ENCODE data around the gene SHANK2.

The SHANK2 gene

DNA sequence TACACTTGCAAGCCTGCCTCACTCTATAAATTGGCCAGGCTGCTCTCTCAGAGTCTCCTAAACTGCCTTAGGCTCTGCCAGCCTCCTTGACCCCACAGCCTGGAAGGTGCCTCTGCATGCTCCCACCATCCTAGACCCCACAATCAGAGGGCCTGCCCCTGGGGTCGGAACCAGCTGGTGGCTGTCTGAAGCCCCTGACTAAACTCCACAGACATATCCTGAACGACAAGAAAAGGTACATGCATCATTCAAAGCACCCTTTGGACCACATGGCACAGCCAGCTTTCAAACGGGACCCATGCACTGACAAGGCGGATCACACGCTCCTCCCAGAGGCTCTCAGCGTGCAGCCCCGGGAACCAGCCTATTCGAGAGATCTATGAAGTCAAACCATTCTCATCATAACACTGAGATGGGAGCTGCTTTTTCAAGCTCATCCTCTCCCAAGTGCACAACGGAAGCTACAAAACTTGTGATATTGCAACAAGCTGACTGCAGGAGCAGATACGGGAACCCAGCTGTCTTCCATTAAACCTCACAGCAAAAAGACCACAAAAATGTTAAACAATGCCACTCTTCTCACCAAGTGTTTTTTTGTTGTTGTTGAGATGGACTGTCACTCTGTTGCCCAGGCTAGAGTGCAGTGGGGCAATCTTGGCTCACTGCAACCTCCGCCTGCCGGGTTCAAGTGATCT is 8.1 kb downstream of the SHANK2 start:
- no peak for DNase-seq (ENCODE audit: low read depth)
- no peak overlapping the region for H3K4me3 ChIP-seq (ENCODE audit: low read depth, low read length)
- TF ChIP-seq, protein P1, sequence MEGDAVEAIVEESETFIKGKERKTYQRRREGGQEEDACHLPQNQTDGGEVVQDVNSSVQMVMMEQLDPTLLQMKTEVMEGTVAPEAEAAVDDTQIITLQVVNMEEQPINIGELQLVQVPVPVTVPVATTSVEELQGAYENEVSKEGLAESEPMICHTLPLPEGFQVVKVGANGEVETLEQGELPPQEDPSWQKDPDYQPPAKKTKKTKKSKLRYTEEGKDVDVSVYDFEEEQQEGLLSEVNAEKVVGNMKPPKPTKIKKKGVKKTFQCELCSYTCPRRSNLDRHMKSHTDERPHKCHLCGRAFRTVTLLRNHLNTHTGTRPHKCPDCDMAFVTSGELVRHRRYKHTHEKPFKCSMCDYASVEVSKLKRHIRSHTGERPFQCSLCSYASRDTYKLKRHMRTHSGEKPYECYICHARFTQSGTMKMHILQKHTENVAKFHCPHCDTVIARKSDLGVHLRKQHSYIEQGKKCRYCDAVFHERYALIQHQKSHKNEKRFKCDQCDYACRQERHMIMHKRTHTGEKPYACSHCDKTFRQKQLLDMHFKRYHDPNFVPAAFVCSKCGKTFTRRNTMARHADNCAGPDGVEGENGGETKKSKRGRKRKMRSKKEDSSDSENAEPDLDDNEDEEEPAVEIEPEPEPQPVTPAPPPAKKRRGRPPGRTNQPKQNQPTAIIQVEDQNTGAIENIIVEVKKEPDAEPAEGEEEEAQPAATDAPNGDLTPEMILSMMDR (IDR thresholded peaks at IDR 0.05; ENCODE audit: insufficient read depth, low read depth, low read length, missing control alignments) = no peak

DNA sequence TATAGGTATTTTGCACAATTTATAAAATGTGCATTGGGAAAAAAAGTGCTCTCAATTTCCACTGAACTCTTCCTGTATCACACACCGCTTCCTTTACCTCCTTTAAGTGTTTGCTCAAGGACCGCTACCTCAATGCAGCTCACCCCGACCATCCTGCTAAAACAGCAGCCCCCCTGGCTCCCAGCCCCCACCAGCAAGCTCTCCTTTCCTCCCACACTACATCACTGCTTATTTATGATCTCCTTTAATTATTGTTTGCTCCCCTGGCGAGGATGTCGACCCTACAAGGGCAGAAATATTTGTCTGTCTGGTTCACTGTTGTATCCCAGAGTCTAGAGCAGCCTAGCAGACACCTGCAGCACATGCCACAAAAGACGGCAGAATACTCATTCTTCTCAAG is 10.0 kb downstream of the SHANK2 start:
- DNase-seq (ENCODE audit: low read depth) = no peak
- TF ChIP-seq, protein P1 (IDR thresholded peaks at IDR 0.05; ENCODE audit: insufficient read depth, low read depth, low read length, missing control alignments) = no peak
- no peak overlapping the region for H3K4me3 ChIP-seq (ENCODE audit: low read depth, low read length)

DNA sequence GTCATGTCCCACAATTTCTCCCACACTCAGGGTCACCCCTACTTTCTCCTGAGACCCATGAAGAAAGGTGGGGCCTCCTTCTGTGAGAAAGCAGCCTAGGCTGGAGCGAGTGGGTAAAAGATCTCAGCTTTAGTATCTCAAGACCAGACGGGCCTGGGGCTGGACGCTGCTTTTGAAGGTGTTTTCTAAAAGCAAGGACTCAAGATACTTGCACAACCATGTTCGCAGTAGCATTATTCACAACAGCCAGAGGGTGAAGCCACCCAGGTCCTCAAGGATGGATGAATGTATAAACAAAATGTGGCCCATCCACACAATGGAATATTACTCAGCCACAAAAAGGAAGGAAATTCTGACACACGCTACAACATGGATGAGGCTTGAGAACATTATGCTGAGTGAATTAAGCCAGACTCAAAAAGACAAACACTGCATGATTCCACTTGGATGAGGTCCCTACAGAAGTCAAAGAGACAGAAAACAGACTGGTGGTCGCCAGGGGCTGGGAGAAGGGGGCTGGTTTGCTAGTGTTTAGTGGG is 10.6 kb downstream of the SHANK2 start:
- DNase-seq (ENCODE audit: low read depth) = no peak
- no peak overlapping the region for H3K4me3 ChIP-seq (ENCODE audit: low read depth, low read length)
- TF ChIP-seq, protein P1 (IDR thresholded peaks at IDR 0.05; ENCODE audit: insufficient read depth, low read depth, low read length, missing control alignments) = no peak

DNA sequence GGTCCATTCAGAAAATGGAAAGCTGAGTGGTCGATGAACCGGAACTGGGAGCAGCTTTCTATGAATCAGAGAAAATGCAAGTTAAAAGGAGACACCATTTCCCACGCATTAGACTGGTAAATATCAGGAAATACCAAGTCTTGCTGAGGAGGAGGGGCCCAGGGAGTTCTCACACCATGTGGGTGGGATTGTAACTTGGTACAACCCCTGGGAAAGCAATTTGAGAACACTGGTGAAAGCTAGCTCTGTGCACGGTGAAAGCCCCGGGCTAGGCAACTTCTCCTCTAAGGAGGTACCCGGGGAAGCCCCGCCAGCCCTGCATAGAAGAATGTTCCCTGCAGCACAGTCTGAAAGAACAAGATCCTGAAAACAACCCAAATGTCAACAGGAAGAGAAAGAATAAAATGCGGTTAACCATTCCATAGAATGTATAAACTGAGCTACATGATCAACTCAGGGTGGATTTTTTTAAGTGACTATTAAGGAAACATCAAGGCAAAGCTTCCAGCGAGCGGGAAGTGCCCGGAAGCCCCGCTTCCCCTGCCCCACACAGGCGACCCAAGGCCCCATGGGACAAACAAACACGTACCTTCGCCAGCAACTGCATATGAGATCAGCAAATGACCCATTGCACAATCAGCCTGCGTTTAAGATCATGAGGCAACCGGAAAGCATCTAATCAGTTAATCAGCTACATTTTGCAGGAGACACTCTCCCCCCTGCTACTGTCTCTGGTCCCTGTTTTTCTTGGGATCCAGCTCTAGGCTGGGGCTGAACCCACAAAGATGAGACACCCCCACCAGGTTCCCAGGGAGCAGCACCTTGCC is 11.3 kb downstream of the SHANK2 start:
- DNase-seq (ENCODE audit: low read depth) = peak; percentile 26
- H3K4me3 ChIP-seq (ENCODE audit: low read depth, low read length) = no peak overlapping the region
- TF ChIP-seq, protein P1 (IDR thresholded peaks at IDR 0.05; ENCODE audit: insufficient read depth, low read depth, low read length, missing control alignments) = no peak

DNA sequence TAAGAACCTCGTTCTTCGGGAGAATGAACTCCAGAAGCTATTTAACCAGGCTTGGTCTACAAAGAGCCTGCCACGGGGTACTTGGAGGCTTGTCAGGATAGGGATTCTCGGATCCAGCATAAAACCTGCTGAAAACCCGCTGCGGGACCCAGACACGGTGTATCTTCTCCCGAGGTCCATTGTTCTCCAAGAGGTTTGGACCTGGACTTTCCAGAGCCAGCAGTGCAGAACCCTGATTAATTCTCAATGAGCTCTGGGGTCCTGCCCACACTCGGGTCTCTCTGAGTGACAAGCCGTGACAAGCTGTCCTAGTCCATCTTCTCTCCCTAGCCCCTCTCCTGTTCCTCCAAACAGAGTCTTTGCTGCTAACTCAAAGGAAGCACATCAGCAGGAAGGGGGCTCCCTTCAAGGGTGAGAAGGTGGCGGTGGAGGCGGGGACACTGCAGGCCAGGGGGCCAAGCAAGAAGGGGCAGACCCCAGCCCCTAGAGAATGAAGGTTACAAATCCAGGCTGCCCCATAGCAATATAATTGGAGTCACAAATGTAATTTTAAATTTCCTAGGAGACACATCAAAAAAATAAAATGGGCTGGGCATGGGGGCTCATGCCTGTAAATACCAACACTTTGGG is 12.2 kb downstream of the SHANK2 start:
- no peak for DNase-seq (ENCODE audit: low read depth)
- H3K4me3 ChIP-seq (ENCODE audit: low read depth, low read length) = no peak overlapping the region
- TF ChIP-seq, protein P1 (IDR thresholded peaks at IDR 0.05; ENCODE audit: insufficient read depth, low read depth, low read length, missing control alignments) = no peak

DNA sequence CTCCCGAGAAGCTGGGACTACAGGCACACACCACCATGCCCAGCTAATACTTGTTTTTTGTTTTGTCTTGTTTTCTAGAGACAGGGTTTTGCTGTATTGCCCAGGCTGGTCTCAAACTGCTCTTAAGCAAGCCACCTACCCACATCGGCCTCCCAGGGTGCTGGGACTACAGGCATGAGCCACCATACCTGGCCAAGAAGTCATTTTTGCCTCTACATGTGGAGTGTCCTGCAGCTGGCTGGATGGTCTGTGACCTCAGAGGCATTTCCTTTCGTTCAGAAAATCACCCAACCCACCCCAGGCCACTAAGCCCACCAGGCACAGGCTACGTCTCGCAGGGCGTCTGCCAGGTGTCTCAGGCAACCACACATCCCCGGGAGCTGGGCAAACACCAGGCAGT is 12.8 kb downstream of the SHANK2 start:
- DNase-seq (ENCODE audit: low read depth) = no peak
- H3K4me3 ChIP-seq (ENCODE audit: low read depth, low read length) = no peak overlapping the region
- TF ChIP-seq, protein P1 (IDR thresholded peaks at IDR 0.05; ENCODE audit: insufficient read depth, low read depth, low read length, missing control alignments) = no peak
